Glomerular visceral epithelial cell (primary cell): ENCODE results near the gene FRMD4A.

Source experiments
- DNase-seq: peaks from one replicate; pipeline ENCODE4 v3.0.0-alpha.2; 2016; ENCODE audit errors: extremely low spot score

Gene FRMD4A

DNA sequence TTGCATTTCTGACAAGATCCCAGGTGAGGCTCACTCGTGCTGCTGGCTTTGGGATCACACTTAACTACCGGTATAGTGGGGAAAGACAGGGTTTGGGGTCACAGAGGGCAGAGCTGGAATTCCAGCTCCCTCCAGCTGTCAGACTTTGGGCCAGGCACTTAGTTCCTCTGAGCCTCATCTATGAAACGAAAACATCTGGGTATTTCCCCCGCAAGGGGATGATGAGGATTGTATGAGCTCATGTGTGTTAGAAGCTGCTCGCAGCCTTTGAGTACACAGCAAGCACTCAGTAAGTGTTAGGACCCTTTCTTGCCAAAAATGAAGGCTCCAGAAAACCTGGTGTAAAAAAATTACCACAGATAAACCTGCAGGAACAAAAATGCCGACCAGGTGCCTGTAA, 677.9 kb downstream of the FRMD4A start:
- no peak for DNase-seq

DNA sequence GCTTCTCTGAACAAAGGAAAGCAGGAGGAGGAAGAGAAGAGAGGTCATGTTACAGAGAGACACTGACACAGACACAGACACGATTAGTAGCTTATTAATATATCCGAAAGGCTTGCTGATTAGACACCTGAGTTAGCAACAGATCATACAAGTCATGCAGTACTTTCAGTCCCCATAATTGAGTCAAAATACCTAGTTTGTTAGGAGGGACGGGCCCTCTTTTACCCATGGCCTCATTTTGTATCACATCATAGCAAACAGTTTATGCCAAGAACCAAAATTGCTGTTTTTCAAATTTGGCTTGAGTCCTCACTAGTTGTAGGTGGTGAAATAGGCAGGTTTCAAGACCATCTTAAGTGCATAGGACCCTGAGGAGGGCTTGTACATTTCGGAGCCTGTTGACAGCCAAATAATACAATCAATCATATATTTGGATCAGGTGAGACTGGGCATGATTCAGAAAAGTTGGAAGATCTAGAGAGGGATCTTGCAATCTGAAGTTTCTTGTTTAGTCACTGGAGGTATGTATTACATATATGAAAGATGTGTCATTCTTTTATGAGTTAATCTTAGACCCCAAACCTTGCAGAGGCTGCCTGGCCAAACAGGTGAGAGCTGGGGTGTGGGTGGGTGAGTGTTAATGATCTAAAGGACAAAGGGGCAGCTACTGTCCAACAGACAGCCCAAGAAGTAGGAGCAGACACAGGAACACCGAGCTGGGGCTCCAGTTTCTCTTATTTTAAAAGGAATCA, 678.6 kb downstream of the FRMD4A start:
- no peak for DNase-seq

DNA sequence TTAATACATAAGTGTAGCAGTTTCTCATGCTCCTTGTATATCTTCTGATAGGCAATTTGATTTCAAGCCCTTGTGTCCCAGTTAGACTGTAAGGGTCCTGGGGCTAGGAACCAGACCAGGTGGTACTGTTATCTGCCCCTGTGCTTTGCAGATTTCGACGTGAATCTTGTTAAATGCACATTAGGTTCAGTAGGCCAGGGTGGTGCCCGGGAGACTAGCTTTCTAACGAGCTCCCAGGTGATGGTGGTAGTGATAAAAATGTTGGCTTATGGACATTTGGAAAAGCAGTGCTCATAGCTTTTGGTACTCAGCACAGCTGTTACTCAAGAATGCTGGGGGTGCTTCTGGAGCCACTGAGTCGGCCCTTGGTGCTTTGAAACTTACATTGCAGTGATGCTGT, 679.8 kb downstream of the FRMD4A start:
- DNase-seq = no peak

DNA sequence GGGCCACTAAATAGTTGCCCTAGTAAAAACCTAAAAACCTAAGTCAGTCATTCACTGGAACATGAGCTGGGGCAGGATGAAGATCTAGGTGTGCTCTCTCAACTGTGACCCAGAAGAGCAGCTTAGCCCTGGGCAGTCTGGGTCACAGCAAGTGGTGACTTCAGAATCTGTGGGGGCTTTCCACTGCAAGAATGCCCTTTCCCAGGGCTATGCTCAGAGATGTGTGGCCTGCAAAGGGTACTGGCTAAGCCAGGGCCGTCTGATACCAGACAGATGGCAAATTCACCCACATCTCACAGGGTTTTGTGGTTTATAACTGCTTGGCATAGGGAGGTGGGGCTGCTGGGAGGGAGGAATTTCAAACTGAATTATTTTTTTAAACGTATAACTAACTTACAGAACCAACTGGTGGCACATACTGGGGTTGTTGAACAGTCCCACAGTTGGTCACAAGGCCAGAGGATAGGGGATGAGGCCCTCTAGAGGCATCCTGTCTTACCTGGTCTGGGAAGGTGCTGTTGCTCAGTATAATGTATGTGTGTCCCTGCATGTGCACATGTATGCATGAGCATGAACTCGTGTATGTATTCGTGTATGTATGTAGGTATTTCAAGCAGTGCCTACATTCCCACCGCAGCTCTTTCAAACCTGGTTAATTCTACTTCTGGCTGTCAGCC, 680.7 kb downstream of the FRMD4A start:
- peak; percentile 49 for DNase-seq

DNA sequence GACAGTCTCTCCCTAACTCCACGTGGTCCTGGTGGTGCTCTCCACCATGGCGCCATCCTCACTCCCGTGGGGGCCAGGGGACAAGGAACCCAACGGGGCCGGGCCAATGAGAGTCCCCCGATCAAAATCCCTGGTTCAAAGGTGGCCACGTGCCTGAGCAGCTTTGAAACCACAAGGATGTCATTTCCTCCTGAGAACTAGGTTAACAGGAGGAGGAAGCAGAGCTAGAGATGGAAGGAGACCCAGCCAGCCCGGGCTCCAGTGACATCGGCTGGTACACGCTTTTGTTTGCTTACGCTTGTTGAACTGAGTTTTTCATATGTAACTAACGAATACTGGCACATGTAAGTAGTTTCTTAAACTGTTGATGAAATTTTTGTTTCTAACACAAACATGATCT, 682.3 kb downstream of the FRMD4A start:
- no peak for DNase-seq

DNA sequence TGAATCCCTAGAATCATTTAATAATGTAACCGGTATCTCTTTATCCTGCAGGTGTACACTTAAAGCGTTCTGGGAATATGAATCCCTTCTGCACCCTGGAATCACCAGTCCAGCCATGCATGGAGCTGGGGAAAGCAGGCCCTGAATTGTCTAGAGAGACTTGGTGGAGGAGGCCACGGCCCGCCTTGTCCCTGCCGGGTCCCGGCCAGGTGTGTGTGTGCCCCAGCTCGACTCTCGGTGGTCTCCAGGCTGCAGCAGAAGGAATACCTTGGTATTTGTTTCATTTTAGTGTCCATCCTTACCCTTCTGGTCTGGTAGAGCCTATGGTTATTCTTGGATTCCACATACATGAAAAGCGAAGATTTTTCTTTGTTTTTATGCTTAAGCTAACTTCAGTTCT, 685.9 kb downstream of the FRMD4A start:
- DNase-seq = no peak

DNA sequence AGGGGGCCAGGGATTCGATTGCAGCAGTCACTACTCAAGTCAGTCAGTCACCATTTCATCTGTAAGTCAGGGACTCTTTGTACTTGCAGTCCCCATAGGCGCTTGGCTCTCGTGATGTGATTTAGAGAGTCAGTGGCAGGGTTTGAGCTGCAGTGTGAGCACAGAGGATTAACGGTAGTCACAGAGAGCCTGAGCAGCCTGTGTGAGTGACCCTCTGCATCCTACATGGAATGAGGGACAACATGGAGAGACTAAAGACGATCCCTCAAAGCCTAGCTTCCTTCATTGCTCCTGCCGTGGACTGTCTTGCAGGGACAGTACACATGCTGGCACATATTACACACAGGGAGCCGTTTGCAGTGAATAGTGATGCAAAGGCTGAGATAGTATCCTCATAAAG, 687.7 kb downstream of the FRMD4A start:
- no peak for DNase-seq

DNA sequence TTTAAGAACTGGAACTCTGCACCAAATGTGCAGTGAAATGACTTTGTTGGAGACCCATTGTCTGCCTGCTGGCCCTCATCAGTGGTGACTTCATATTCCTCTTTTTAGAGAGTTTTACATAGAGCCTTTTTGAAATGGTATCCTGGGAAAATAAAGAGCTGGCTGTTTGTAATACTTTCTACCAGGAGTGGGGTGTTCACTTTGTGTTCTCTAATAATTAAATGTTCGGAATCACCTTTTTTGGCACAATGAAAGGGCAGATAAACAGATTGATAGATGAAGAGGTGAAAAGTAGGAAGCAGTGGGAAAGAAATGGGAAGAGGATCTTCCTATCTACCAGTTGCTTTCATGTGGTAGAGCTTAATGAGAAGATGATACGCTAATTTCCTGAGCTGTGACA, 688.4 kb downstream of the FRMD4A start:
- DNase-seq = no peak

DNA sequence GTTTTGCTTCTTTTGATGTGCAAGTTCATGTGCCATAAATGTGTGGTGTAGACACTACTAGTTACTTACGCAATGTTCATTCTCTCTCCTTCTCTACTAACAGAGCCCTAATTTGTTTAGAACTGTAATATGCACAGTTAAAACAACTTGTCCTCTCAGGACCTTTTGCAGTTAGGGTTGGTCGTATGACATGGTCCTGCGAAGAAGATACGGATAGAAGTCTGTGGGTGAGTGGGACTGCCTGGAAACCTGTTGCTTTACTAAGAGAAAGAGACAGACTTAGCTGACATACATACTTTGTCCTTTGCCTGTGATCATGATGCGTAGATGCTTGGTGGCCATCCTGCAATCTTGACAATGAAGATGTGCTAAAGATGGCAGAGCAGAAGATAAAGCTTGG, 692.8 kb downstream of the FRMD4A start:
- DNase-seq = no peak

DNA sequence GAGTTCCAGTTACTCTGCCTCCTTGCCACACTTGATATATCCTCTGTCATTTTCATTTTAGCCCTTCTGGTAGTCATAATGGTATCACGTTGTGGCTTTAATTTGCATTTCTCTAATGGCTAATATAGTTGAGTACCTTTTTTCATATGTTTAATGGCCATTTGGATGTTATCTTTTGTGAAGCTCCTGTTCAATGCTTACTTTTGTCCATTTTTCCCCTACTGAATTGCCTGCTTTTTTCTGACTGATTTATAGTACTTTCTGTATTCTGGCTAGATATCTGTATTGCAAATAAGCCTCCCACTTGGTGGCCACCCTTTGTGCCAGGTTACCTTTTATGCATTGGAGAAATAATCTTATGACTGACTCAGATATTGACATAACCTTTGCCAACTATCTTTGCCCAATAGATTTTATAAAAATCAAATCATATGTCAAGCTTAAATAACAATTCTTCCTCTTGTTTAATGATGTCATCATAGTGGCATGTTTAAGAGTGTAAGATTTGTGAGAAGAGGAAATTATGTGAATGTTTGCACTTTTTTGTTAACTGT, 693.3 kb downstream of the FRMD4A start:
- DNase-seq = no peak

DNA sequence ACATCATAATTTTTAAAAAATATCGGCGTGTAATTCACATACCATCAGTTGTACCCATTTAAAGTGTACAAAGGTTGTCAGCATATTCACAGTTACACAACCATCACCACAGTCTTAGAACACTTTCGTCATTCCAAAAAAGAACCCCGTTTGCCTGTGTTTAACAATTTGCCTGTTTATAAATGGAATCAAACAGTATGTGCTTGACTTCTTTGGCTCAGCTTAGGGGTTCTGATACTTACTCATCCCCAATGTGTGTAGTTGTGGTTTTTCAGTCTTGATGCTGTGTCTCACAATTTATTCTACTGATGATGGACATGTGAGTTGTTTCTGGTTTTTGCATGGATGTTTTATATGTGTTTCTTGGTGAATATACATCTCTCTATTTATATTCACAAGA, 693.9 kb downstream of the FRMD4A start:
- no peak for DNase-seq

DNA sequence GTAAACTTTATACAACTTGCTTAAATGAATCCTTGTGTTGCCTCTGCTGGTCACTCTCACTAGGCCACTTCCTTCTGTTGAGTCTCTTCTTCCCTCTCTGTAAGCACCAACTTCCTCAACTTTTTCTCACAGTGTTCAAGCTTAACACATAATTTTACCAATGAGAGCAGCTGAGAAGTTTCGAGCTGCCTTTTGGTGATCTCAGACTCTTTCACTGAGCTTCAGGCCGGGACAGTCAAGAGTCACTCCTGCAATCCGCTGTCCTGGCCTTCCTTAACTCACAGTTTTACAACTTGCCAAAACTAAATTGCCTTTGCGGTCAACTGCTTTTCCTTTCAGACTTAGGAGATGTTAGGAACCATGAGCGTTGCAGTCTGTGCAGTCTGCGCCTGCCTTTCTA, 696.5 kb downstream of the FRMD4A start:
- DNase-seq = no peak

DNA sequence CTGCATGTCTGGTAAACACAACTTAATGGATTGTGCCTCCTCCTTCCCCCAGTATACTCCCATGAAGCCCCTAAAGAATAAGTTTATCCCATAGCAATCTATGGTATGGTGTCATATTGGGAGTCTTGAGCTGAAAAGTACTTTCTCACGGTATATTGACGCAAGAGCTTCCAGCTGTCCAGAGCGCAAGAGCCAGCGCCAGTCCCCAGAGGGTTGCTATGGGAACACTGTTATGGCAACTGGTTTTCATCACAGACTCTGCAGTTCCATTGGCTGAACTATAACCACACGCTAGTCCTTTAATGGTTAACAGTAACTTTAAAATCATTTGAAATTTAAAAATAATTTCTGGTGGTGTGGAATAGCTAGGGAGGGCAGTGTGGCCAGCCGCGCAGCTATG, 697.0 kb downstream of the FRMD4A start:
- no peak for DNase-seq

DNA sequence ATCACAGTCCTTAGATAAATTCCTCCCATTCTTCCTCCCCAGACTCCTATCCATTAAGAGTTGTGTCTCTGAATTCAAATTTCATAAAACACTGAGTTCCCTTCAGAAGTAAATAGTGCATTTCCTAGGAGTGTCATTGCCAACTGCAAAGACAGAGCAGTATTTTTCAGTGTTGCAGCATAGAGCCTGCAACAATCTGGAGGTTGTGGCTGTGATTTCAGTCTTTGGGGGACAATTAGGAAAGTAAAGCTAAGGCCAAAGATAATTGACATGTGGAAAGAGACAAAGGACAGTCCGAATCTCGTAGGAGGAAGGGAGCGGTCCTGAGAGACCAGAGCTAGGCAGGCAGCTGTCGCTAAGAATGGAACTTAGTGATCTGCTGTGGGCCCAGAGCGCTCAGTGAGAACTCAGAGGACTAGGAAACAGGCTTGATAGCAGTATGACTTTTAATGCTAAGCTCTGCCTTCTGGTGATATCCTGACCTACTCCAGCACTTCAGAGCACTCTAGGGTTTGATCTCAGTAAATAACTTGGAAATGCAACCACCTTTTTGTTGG, 697.8 kb downstream of the FRMD4A start:
- no peak for DNase-seq

DNA sequence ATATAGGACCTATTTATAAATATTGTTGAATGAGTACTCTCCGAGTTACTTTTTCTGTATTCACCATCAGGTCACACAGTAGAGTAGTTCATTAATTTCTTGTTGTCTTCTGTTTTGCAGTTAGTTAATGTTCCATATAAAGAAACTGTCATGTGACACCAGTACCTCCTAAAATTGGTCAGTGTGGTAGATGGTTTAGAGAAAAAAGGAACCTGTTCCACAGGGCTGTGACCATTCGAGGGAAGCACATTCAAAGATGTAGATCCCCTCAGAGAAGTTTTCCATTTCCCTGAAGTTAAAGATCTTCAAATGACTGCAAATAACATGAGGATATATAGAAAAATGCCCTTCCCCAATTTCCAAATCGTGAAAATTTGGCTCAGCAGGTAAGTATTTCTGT, 698.3 kb downstream of the FRMD4A start:
- DNase-seq = no peak

DNA sequence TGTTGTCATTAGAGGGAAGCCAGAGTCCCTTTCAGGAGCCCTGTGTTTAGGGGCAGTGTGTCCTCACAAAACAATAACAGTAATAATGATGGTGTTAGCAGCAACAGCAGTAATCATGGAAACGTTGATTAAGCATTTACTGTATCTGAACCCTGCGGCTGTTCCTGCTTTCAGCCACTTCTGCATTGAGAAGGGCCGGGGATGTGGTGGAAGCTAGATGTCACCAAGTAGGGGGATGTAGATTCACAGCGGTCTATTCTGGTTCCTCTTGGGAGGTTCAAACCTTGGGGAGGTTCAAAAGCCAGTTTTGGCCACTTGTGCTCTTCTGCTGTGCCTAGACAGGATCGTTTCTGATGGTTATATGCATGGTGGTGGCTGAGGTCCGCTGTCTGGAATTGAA, 699.1 kb downstream of the FRMD4A start:
- DNase-seq = no peak

DNA sequence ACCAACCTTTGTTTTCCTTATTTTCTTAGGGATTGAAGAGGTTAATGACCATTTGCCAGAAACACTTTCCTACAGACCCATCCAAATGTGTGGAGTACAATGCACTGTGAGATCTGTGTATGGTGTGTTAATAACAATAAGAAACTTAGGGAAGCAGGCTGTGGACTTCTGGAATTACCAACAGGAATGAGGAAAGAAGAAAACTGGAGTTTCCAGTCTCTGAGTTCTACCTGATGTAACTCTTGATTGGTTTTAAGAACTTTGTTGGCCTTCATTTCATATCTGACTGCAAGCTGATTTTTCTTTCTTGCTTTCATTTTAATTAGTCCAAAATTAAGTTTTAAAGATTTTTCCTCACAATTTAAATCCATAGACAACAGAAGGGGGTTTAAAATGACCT, 700.5 kb downstream of the FRMD4A start:
- no peak for DNase-seq

DNA sequence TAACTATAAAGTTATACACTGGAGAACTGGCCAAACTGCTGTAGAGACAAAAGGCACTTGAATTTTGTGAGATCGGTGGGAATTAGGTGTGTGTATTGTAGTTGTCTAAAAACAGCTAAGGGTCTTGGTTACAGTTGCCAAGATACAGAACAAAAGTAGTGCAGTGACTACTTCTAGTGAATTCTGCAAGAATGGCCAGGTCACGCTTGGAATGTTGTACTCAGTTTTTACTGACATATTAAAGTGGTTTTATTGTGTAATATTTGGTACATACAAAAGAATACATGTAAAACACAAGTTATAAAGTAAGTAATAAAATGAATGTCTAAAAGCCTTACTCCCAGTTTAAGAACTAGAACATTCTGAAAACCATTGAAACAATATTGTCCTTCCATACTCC, 701.6 kb downstream of the FRMD4A start:
- no peak for DNase-seq

DNA sequence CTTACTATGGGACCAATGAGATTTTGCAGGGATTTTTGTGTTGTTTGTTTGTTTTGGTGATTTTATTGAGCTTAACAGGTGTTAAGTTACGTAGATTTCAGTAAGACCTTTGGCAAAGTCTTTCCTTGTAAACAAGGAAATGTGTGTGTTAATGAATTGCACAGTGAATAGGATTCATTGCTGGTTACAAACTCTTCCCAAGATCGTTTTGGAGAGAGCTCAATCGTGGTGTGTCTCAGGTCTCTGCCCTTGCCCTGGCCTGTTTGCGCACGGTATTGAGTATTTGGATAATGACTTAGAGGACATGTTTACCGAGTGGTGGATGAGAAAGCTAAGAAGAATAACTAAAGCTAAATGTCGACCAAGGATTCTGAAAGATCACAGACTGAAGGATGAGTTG, 702.1 kb downstream of the FRMD4A start:
- DNase-seq = no peak

DNA sequence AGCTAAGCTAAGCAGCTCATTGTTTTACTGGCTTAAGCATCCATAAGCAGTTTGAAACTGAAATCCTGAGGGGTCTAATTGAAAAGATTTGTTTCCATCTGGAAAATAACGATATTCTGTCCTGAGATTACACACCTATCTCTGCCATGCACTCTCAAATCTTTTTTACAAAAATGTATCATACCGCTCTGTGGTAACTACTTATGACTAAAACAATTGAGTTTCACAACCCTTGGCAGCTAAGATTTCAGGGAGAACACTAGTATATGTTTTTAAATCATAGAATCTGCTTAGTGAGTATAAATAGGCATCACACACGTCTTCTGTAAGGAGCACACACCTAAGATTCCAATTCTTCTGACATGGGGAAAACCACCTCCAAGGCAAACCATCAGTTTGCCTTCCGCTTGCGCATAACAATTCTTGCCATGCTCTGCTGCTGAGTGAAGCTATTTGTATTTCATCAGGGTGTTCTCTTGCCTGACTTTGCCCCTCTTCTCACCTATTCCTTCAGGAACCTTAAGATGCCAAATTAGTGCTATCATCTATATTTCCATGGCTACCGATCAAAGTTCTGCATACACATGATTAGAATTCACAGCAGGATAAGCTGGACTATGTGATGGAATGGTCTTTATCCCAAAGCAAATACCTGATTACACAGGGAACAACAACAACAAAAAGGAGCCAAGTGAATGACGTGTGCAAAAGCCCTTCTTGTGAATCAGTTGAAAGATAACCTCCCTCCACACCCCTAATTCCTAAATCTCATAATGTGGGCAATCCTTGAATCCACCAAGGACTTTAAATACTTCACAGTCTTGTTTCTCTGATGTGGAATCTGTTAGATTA, 703.0 kb downstream of the FRMD4A start:
- DNase-seq = no peak

DNA sequence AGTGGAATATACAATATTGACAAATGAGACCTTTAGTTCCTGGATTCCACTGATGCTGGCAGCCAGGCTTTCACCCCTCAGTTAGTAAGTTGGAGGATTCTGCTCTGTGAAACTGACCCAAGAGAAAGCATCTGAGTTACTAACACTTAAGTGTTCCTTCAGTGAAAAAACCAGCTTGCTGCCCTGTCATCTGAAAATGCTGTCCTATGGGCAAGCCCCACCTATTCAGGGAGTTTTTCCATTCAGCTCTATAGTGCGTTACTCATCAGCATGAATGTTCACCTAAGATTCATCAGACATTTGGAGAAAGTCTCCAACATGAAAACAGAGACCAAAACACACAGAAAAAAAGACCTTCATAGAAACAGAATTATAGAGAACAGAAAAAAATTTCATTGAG, 706.1 kb downstream of the FRMD4A start:
- no peak for DNase-seq

DNA sequence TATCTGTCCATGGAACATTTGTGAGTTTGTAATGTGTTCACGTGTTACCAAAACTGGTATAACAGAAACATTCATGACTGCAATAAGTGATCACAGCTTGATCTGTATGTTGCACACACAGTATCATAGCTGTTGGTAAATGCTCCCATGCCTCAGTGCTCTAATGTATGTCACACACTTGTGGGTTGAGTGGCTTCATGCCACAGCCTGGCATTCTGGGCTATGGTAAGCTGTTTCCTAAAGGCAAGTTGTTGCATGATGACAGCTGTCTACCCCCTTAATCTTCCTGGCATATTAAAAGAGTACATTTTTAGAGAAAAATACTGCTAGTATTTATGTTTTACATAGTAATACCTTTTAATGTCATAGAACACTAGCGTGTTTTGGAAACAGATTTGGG, 708.8 kb downstream of the FRMD4A start:
- no peak for DNase-seq
